ENCODE data around the gene AMPD3.

Gene AMPD3

GRCh38 chr11:10441091-10441490, 14.0 kb upstream of the AMPD3 start:
- H3K4me2 ChIP-seq, result no peak overlapping the region
- no peak for TF ChIP-seq CTCF (conservative IDR thresholded peaks at IDR 0.05; ENCODE audit: low read depth, low read length)
- H2AFZ ChIP-seq (ENCODE audit: low read depth), result no peak overlapping the region
- H4K20me1 ChIP-seq (ENCODE audit: insufficient read depth), result no peaks in the 10 kb centered on the region
- peaks cover 15% of the 10 kb centered on the region for H3K4me1 ChIP-seq (ENCODE audit: low read depth, poor library complexity, severe bottlenecking)
- H3K36me3 ChIP-seq (ENCODE audit: insufficient read depth), result no peaks in the 10 kb centered on the region
- H3K79me2 ChIP-seq (ENCODE audit: insufficient read depth, low read depth), result no peaks in the 10 kb centered on the region
- H3K27me3 ChIP-seq (ENCODE audit: insufficient read depth, low read depth), result peaks cover 2% of the 10 kb centered on the region
- H3K9ac ChIP-seq, result no peak overlapping the region
- H3K27ac ChIP-seq, result no peak overlapping the region
- no peak overlapping the region for H3K4me3 ChIP-seq (IDR thresholded peaks at IDR 0.05; ENCODE audit: insufficient read depth, low read depth, low read length)

- Histone ChIP-seq H3K4me2 (peak overlapping the region; percentile 49), H3K27ac (peak overlapping the region; percentile 21; the same call in 1 of the 2 replicates), H3K9ac (no peak overlapping the region), H3K36me3 (ENCODE audit: insufficient read depth) (no peaks in the 10 kb centered on the region), H2AFZ (ENCODE audit: low read depth) (no peak overlapping the region), H4K20me1 (ENCODE audit: insufficient read depth) (no peaks in the 10 kb centered on the region), H3K4me1 (ENCODE audit: low read depth, poor library complexity, severe bottlenecking) (peaks cover 15% of the 10 kb centered on the region), H3K79me2 (ENCODE audit: insufficient read depth, low read depth) (no peaks in the 10 kb centered on the region), H3K4me3 (IDR thresholded peaks at IDR 0.05; ENCODE audit: insufficient read depth, low read depth, low read length) (no peak overlapping the region), H3K27me3 (ENCODE audit: insufficient read depth, low read depth) (peaks cover 2% of the 10 kb centered on the region)
- TF ChIP-seq CTCF (conservative IDR thresholded peaks at IDR 0.05; ENCODE audit: low read depth, low read length), result no peak
Observed at GRCh38 chr11:10441652-10442503, 13.2 kb upstream of the AMPD3 start.

- Histone ChIP-seq H3K36me3 (ENCODE audit: insufficient read depth) (no peaks in the 10 kb centered on the region), H4K20me1 (ENCODE audit: insufficient read depth) (no peaks in the 10 kb centered on the region), H3K79me2 (ENCODE audit: insufficient read depth, low read depth) (no peaks in the 10 kb centered on the region), H3K9ac (no peak overlapping the region), H3K27ac (no peak overlapping the region), H2AFZ (ENCODE audit: low read depth) (no peak overlapping the region), H3K27me3 (ENCODE audit: insufficient read depth, low read depth) (peaks cover 2% of the 10 kb centered on the region), H3K4me3 (IDR thresholded peaks at IDR 0.05; ENCODE audit: insufficient read depth, low read depth, low read length) (no peak overlapping the region), H3K4me1 (ENCODE audit: low read depth, poor library complexity, severe bottlenecking) (peaks cover 15% of the 10 kb centered on the region), H3K4me2 (no peak overlapping the region)
- no peak for TF ChIP-seq CTCF (conservative IDR thresholded peaks at IDR 0.05; ENCODE audit: low read depth, low read length)
Observed at GRCh38 chr11:10443152-10443551, 11.9 kb upstream of the AMPD3 start.

- Histone ChIP-seq H3K4me2 (no peak overlapping the region), H3K27me3 (ENCODE audit: insufficient read depth, low read depth) (peaks cover 2% of the 10 kb centered on the region), H3K9ac (no peak overlapping the region), H4K20me1 (ENCODE audit: insufficient read depth) (no peaks in the 10 kb centered on the region), H3K27ac (no peak overlapping the region), H3K4me1 (ENCODE audit: low read depth, poor library complexity, severe bottlenecking) (peaks cover 15% of the 10 kb centered on the region), H2AFZ (ENCODE audit: low read depth) (no peak overlapping the region), H3K79me2 (ENCODE audit: insufficient read depth, low read depth) (no peaks in the 10 kb centered on the region), H3K4me3 (IDR thresholded peaks at IDR 0.05; ENCODE audit: insufficient read depth, low read depth, low read length) (no peak overlapping the region), H3K36me3 (ENCODE audit: insufficient read depth) (no peaks in the 10 kb centered on the region)
- TF ChIP-seq CTCF (conservative IDR thresholded peaks at IDR 0.05; ENCODE audit: low read depth, low read length), result no peak
Observed at GRCh38 chr11:10443721-10444235, 11.3 kb upstream of the AMPD3 start.
